Type B pancreatic cell (in vitro differentiated cells): Measurements from ENCODE around the gene MMP25. TPM values are rescaled to one million over a fixed set of nuclear protein-coding genes. Genes with fewer than 3 reads are reported as not detected.

Experiments
- DNase-seq: peaks from one replicate; pipeline ENCODE4 v3.0.0; 2021; ENCODE audit warnings: mixed read lengths; ENCODE audit not compliant: unreplicated experiment; ENCODE audit errors: extremely low spot score
- H3K27ac Mint-ChIP-seq: 2 replicates; pipeline ENCODE4 v1.8.0; 2021; ENCODE audit warnings: mild to moderate bottlenecking, mixed read lengths
- H3K27me3 Mint-ChIP-seq: 2 replicates; pipeline ENCODE4 v1.8.0; 2021; ENCODE audit warnings: mixed read lengths
- H3K36me3 Mint-ChIP-seq: 2 replicates; pipeline ENCODE4 v1.8.0; 2021; ENCODE audit warnings: mixed read lengths
- H3K4me1 Mint-ChIP-seq: one replicate; pipeline ENCODE4 v1.8.0; 2021; ENCODE audit warnings: mixed read lengths; ENCODE audit not compliant: unreplicated experiment
- H3K4me3 Mint-ChIP-seq: 2 replicates; pipeline ENCODE4 v1.8.0; 2021; ENCODE audit warnings: mild to moderate bottlenecking, mixed read lengths
- H3K9me3 Mint-ChIP-seq: 2 replicates; pipeline ENCODE4 v1.8.0; 2021; ENCODE audit warnings: mixed read lengths
- CTCF ChIP-seq: fragments of 200-600 bp; sonication (generic); conservative IDR thresholded peaks from 2 replicates; pipeline ENCODE4 v1.5.0; 2021; ENCODE audit warnings: antibody characterized with exemption, mild to moderate bottlenecking
- total RNA-seq: library from RNA; stranded (reverse); gene quantifications from 2 replicates; pipeline ENCODE4 v1.2.1, GENCODE V29; 2021; ENCODE audit warnings: low replicate concordance

The MMP25 gene
- total RNA-seq, 1 donor from 2014 or later = 0.14 TPM

DNA sequence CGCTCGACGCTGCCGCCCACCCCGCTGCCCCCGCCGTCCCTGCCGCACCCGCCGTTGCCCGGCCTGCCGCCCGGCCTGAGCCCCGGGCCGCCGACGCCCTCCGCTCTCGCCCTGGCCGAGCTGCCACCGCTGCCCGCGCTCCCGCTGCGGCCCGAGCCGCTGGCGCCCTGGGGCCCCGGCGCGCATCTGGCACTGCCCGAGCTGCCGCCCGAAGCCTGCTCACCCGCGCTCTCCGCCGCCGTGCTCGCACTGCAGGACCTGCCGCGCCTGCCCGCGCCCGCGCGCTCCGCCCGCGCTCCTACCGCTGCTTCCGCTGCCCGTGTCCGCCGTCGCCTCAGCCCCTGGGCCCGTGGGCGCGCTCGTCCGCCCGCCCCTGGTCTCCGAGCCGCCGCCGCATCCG is 42.0 kb upstream of the MMP25 start:
- Mint-ChIP-seq H3K27me3 (peaks cover 53% of the 10 kb centered on the region), H3K36me3 (no peaks in the 10 kb centered on the region), H3K27ac (no peak overlapping the region), H3K9me3 (no peaks in the 10 kb centered on the region), H3K4me3 (no peak overlapping the region), H3K4me1 (no peaks in the 10 kb centered on the region)
- no peak for DNase-seq
- no peak for TF ChIP-seq CTCF

- H3K27ac Mint-ChIP-seq = peak overlapping the region; percentile 91
- H3K4me3 Mint-ChIP-seq = peak overlapping the region; percentile 88
- TF ChIP-seq CTCF = no peak
- DNase-seq = no peak
- H3K27me3 Mint-ChIP-seq = peaks cover 54% of the 10 kb centered on the region
- H3K9me3 Mint-ChIP-seq = no peaks in the 10 kb centered on the region
- H3K4me1 Mint-ChIP-seq = no peaks in the 10 kb centered on the region
- no peaks in the 10 kb centered on the region for H3K36me3 Mint-ChIP-seq
These were observed 41.5 kb upstream of the MMP25 start for GRCh38 chr16:3004781-3005284.

DNA sequence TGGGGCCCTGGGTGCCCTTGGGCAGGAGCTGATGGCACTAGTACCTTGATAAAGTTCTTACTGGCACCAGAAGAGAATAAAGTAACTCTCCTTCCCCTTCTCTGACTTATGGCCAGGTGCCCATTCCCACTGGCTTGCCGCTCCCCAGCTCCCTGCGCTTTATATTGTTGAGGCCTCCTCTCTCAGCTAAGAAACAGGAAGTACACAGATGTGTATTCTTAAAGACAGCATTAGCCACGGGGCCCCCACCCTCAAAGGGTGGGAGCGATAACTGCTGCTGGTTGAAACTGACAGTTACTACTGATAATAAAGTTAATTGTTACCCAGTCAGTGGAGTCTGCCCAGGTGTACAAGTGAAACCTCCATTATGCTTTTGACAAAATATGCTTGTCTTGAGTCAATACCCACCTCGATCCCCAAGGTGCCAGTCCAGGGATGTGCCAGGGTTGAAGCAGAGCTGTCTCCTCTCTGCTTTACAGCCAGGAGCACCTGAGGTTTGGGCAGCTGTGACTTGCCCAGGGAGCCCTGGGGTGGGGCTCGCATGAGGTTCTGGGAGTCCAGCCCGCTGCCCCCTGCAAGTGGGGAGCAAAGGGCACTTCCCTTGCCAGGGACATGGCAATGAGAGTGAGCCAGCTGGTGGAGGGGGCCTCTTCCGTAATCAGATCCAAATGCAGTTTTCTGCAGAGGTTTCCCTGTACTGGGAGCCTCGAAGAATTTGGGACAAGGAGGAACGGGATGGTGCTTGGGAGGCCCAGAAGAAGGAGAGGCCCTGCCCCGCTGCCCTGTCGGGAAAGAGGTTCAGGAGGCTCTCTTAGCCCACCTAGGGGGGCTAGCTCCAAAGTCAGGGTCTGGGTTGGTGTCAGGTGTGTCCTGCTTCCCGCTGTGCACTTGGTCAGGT is 39.1 kb upstream of the MMP25 start:
- Mint-ChIP-seq H3K4me3 (peak overlapping the region; percentile 78), H3K27ac (peak overlapping the region; percentile 95), H3K9me3 (no peaks in the 10 kb centered on the region), H3K4me1 (no peaks in the 10 kb centered on the region), H3K27me3 (peaks cover 52% of the 10 kb centered on the region), H3K36me3 (no peaks in the 10 kb centered on the region)
- no peak for DNase-seq
- TF ChIP-seq CTCF = no peak

GRCh38 chr16:3007957-3008689 is 38.2 kb upstream of the MMP25 start:
- no peak for DNase-seq

GRCh38 chr16:3008690-3009037 is 37.7 kb upstream of the MMP25 start:
- no peak for DNase-seq
- Mint-ChIP-seq H3K9me3 (no peaks in the 10 kb centered on the region), H3K27ac (peak overlapping the region; percentile 95), H3K4me1 (no peaks in the 10 kb centered on the region), H3K36me3 (no peaks in the 10 kb centered on the region), H3K4me3 (peak overlapping the region; percentile 55), H3K27me3 (peaks cover 62% of the 10 kb centered on the region)
- no peak for TF ChIP-seq CTCF

More at GRCh38 chr16:3007957-3008689, 38.2 kb upstream of the MMP25 start:
- H3K4me3 Mint-ChIP-seq = peak overlapping the region; percentile 55
- peaks cover 59% of the 10 kb centered on the region for H3K27me3 Mint-ChIP-seq
- H3K36me3 Mint-ChIP-seq = no peaks in the 10 kb centered on the region
- no peaks in the 10 kb centered on the region for H3K9me3 Mint-ChIP-seq
- peak overlapping the region; percentile 95 for H3K27ac Mint-ChIP-seq
- no peak for TF ChIP-seq CTCF
- H3K4me1 Mint-ChIP-seq = no peaks in the 10 kb centered on the region
